HG03139 (cell line): Measurements from ENCODE around the gene BIK.
"Not testable (repeated sequence)": the region's sequence is repeated elsewhere in the genome, so short reads cannot be mapped to it uniquely, and the experiment has no call there.

Source experiments
- ATAC-seq: cut with Tn5 transposase; IDR thresholded peaks from one replicate; pipeline ENCODE4 v1.9.1; 2021; ENCODE audit not compliant: unreplicated experiment

Gene BIK

DNA sequence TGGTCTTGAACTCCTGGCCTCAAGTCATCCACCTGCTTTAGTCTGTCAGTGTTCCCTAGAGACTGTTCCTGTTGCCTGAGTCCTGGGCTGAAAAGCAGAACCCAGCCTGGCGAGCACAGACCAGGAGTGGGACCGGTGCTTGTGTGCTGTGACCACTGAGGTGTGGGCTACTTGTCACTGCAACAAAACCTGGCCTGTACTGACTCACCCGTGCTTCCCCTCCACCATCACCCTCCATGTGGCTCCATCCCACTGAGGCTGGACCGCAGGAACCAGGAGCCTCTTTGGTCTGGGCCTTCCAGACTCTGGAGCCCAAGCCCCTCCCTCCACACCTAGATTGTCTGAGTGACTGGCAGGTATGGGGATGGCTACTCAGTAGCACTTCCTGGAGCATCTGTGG, 24.0 kb downstream of the BIK start:
- no peak for ATAC-seq

GRCh38 chr22:43135565-43135964, 25.0 kb downstream of the BIK start:
- no peak for ATAC-seq

- no peak for ATAC-seq
These were observed 25.7 kb downstream of the BIK start for GRCh38 chr22:43136255-43136654.

- ATAC-seq, result no peak
These were observed 26.3 kb downstream of the BIK start for GRCh38 chr22:43136801-43137200.

DNA sequence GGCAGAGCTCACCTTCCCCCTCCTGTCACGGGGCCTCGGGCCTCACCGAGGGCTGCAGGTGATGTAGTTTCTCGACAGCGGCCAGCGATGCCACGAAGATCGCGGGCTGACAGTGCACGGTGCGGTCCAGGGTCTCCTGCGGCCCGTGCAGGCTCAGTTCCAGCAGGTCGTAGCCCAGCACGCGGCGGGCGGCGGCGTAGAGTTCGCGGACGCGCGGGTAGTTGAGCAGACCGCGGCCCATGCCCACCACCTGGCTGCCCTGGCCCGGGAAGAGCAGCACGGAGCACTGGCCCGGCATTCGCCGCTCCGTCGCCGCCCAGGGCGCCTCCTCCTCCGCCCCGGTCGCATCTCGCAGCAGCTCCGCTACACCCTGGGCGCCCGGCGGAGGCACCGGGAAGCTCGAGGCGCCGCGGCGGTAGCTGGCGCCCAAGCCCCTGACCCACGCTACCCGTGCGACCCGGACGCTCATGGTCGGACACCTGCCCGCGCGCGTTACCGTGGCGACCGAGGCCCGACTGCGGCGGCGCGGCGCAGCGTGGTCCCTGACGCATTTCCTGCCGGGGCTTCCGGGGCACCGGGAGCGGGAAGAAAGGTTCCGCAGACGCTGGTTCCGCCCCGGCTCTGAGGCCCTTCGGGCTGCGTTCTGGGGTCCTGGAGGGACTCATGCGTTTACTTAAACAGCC, 32.5 kb downstream of the BIK start, which contains the start of gene MCAT:
Gene MCAT, minus strand, starts transcription at position 519 of the 683 bp plus-strand sequence. Its CDS starts 50 bp downstream, at position 469.
- peak; percentile 80 for ATAC-seq

- no peak for ATAC-seq
These were observed 34.4 kb downstream of the BIK start for GRCh38 chr22:43144949-43145348.

DNA sequence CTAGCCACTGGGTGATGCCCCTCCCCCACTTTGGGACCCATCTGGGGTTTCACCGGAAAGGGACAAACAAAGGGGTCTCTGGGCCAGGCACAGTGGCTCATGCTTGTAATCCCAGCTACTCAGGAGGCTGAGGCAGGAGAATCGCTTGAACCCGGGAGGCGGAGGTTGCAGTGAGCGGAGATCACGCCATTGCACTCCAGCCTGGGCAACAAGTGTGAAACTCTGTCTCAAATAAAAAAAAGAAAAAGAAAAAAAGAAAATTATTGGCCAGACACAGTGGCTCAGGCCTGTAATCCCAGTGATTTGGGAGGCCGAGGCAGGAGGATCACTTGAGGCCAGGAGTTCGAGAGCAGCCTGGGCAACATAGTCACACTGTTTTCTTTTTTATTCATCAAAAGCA, 34.8 kb downstream of the BIK start:
- not testable (repeated sequence) for ATAC-seq

- ATAC-seq, result not testable (repeated sequence)
These were observed 35.8 kb downstream of the BIK start for GRCh38 chr22:43146332-43146731.

DNA sequence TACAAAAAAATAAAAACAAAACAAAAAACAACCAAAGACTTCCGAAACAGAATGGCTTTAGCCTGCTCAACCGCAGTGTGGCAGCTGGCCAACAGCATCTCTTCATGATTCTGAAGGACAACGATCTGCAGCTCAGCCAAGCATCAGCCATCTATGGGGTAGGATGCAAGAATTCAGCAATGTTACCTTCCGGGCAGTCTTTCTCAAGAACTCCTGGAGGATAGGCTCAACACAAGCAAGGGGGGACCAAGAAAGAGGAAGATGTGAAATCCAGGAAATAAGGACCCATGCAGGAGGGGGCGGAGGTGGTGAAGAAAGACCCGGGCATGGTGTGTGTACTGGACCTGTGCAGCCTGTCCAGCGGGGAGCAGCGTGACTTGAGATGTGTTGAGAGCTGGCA, 37.3 kb downstream of the BIK start:
- ATAC-seq, result no peak

DNA sequence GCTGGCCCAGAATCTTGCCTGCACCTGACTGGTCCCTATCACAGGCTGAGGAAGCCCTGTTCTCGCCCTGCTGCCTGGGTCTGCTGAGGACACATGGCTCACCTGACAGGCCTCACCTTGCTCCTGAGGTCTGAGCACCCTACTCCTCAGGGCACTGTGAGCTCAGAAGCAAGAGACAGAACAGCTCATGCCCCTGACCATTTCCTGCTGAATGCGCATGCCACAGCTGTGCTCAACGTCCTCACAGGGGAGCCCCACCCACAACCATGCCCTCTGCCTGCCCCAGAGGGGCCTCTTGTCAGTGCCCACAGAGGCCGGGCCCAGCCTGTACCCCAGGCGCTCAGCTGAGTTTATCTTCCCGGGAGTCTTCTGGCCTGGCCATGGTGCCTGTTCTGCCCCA, 38.0 kb downstream of the BIK start:
- no peak for ATAC-seq

DNA sequence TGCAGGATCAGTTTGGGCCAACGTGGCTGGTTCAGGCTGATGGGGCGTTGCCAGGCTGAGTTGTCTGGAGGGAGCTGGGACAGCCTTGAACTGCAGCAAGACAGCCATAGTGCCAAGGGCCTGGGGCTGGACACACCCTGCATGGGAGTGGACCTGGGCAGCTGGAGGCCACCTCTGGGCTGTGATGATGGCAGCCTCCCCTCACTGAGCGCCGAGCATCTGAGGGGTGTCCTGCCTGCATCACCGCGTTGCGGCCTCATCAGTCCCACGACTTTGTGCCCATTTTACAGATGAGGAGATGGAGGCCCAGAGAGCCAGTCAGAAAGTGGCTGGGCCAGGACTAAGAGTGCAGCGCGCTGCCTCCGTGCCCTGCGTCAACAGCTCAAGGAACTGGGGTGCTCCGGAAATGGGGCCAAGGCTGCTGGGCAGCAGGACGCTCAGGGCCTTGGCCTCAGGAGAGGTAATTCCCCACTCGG, 40.2 kb downstream of the BIK start:
- no peak for ATAC-seq

GRCh38 chr22:43151251-43152002, 40.9 kb downstream of the BIK start, which contains the start of gene TSPO:
TSS of gene TSPO (plus strand) at chr22:43151559. CDS start at chr22:43159239, 7,680 bp downstream.
- ATAC-seq, result no peak

GRCh38 chr22:43152003-43152356, 41.4 kb downstream of the BIK start:
- ATAC-seq, result no peak

- no peak for ATAC-seq
These were observed 42.0 kb downstream of the BIK start for GRCh38 chr22:43152357-43153071.

DNA sequence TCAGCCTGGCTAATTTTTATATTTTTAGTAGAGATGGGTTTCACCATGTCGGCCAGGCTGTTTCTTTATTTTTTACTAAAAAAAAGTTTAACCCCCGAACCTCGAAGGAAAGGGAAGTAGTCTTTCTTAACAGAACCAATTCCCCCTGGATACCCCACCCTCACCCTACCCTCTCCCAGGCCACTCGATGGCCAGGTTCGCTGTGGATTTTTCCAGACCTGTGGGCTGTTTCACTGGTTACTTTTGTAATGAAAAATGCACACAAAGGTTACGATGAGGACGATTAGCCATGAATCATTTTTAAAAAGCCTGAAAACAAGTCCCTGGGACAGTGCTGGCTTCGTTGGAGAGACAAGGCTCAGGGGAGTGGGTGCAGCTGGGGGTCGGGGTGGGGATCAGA, 43.3 kb downstream of the BIK start:
- ATAC-seq, result no peak

- no peak for ATAC-seq
These were observed 44.5 kb downstream of the BIK start for GRCh38 chr22:43154887-43155536.

DNA sequence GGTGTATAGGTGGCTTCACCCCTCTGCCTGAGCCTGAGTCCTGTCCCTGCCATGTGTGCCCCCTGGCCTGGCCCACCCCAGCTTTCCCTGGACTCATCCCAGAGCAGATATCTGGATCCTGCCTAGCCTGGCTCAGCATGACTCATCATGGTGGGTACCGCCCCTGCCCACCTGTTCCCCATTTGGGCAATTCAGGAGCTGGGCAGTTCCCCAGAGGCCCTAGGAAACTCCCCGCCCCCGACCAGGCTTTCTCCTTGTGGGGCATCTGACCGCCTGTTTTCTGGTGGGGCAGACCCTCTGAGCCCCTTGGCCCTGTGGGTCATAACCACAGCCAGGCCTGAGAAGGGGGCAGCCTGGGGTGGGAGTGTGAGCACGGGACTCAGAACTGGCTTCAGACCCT, 45.2 kb downstream of the BIK start:
- no peak for ATAC-seq

- no peak for ATAC-seq
These were observed 45.9 kb downstream of the BIK start for GRCh38 chr22:43156413-43156812.

GRCh38 chr22:43157874-43158546, 47.5 kb downstream of the BIK start:
- ATAC-seq, result no peak

DNA sequence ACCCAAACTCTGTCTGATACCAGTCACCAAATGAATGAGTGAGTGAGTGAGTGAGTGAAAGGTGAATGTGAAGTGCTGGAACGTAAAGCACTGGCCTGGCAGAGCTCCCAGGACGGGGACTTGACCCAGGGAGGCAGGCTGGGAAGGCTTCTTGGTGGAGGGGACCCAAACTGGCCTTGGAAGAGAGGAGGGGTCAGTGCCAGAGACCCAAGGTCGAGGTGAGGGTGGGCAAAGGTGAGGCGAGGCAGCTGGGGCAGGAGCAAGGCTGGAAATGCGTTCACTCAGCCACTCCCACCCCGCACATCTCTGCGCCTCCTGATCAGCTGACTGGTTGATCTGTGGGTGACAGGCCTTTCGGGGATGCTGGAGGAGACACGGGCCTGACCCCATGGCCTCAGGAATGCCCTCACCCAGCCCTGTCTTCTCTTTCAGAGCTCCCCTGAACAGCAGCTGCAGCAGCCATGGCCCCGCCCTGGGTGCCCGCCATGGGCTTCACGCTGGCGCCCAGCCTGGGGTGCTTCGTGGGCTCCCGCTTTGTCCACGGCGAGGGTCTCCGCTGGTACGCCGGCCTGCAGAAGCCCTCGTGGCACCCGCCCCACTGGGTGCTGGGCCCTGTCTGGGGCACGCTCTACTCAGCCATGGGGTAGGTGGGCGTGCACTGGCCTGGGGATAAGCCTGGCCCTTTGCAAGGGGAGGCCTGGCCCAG, 48.4 kb downstream of the BIK start:
- no peak for ATAC-seq
